ENCODE results near the gene ZNF214.

- TF ChIP-seq CTCF (conservative IDR thresholded peaks at IDR 0.05), result no peak
- TF ChIP-seq ZFX (IDR thresholded peaks at IDR 0.05), result no peak
These were observed 13.9 kb upstream of the ZNF214 start for GRCh38 chr11:7034019-7034418.

All from C4-2B (cell line).